Amygdala (tissue), 56 donors: ENCODE results near the gene NOPCHAP1.
A peak's percentile ranks its signal among the peaks of the same experiment; 100 is the strongest.

Source experiments
- DNase-seq, 56 donors: peaks; one replicate each; lab custom pipeline; 2025; lab: John Stamatoyannopoulos, UW

NOPCHAP1 gene

GRCh38 chr12:105015543-105015942 is 29.4 kb downstream of the NOPCHAP1 start:
- no peak for DNase-seq

- DNase-seq = no peak
These were observed 31.9 kb downstream of the NOPCHAP1 start for GRCh38 chr12:105018012-105018411.

- DNase-seq = no peak
These were observed 32.7 kb downstream of the NOPCHAP1 start for GRCh38 chr12:105018776-105019175.

DNA sequence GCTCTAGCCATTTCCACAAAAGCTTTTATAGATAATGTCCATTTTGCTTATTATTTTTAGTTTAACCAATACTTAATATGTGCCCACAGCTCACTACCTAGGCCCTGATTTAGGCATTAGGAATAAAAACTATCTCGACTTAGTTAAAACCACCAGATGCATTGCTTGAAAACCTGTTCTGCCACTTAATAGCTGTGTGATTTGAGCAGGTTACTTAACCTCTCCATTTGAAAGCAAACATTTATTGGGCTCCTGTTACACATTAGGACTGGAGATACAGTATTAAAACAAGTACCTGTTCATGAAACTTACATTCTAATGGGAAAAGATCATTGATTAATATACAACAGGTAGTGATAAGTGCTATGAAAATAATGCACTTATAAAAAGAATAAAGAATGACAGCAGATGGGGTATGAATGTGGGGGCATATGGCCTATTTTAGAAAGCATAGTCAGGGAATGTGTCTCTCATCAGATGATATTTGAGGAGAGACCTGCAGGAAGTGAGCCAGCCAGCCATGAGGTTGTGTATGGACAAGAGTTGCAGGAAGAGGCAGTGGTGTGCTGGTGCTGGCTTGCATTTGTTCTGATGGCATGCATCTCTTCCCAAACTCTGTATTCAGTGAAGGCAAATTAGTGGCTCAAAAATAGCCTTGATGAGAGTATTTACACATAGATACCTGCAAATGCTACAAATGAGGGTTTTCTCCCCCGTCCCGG is 34.3 kb downstream of the NOPCHAP1 start:
- DNase-seq = no peak

DNA sequence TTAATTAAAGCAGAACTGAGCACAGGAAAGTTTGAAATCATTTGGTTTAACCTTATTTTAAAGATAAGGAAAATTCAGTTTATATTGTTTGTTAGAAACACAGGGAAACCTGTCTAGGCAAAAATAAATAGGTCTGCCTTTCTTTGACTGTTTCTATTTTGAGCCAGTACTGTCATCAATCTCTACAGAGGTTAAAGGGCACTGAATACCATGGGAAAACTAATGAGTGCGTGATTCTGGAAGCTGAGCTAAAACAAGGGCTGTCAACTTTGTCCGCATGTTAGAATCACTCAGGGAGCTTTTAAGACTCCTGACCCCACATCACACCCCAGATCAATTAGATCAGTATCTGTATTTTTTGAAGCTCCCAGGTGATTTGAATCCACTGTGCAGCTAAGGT is 38.8 kb downstream of the NOPCHAP1 start:
- DNase-seq = no peak

DNA sequence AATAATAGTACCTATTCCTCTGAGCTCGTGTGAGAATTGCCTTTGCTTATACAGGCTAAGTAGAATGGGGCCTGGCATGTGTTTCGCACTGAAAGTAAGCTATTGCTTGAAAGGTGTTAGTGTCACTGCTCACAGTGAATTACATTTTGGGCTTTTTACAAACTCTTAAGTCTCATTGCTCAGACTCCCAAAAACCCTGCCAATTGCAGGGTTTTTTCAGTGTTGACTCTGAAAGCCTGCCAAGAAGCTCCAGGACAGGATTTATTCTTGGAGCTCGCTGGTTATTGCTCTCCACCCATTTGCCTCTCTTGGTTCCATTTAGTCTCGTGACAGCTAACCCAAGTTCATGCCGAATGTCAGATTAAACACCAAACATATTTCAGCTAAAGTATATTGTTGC is 39.8 kb downstream of the NOPCHAP1 start:
- peak in 17 of 56 donors; percentile 1 to 53 (median 10) for DNase-seq

- no peak for DNase-seq
These were observed 40.3 kb downstream of the NOPCHAP1 start for GRCh38 chr12:105026411-105026810.

- DNase-seq = no peak
These were observed 45.0 kb downstream of the NOPCHAP1 start for GRCh38 chr12:105030820-105031807.

DNA sequence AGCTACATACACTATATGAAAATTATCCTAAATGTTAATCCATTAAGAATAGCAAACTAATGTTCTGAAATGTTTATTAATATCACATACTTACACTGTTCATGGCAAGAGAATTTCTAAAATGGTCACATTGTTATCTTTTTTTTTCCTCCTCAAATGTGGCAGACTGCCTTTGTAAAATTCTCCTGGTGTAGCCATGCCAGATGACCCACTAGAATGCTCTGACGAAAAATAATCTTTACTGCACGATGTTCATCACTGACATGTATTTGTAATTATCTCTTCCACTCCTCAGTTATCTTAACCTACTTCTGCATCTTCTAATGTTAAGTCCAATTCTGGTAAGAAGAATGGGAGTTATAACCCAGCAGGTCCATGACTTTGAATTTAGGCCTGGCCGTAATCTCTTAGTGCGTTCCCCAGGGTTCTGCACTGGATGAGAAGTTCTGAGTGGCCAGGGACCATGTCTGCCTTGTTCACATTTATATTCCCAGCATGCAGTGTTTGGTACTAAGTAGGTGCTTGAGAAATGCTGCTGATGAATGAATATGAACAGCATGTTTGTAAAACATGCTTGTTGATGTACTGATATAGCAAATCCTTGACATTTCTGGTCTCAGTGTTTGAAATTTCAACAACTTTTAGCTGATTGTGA is 46.7 kb downstream of the NOPCHAP1 start:
- no peak for DNase-seq

DNA sequence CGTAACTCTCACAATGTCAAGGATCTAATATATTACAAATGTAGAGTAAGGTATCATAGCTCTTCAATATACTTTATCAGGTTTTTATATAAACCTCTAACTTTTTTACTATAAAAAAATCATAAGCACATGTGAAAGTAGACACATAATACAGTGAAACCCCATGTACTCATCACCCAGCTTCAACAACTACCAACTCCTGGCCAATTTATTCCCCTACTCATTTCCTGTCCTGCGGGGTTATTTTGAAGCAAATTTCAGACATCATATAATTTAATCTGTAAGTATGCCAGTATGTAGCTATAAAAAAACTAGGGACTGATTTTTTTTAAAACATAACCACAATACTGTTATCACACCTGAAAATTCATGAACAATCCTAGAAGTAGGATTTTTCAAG is 47.7 kb downstream of the NOPCHAP1 start:
- no peak for DNase-seq
